ENCODE measurements around the gene SERPINB4.
"Not testable (repeated sequence)": the region's sequence is repeated elsewhere in the genome, so short reads cannot be mapped to it uniquely, and the experiment has no call there.

SERPINB4 gene

GRCh38 chr18:63644142-63644541 lies at the start of gene SERPINB4:
Gene SERPINB4 (minus strand): TSS chr18:63644256. CDS start chr18:63643577, 679 bp downstream.
- not testable (repeated sequence) for DNase-seq

DNA sequence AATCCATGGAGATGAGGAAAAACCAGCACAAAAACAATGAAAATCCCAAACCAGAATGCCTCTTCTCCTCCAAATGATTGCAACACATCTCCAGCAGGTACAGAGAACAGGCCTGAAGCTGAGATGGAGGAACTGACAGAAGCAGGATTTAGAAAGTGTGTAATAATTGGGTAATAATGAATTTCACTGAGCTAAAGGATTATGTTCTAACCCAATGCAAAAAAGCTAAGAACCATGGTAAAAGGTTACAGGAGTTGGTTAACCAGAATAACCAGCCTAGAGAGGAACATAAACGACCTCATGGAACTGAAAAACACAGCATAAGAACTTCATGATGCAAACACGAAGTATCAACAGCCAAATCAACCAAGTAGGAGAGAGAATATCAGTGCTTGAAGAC lies 45.0 kb upstream of the SERPINB4 start:
- no peak for DNase-seq

- no peak for DNase-seq
Measured at GRCh38 chr18:63686871-63687270, 42.8 kb upstream of the SERPINB4 start.

DNA sequence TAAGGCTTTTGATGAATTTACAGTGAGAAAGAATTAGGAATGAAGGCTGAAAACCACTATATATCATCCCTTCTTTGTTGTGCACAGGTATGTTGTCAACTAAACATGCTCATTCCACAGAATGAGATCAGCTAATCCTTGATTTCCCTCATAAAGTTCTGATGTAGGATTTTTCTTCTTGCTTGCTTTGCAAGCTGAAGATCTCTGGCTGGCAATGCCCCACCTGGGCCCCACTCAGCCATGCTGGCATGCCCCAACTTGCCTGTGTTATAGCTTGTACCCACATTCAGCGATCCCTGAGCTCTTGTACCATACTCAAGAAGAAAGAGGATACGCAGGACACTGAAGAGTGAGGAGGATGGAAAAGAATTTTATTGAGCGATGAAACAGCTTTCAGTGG lies 40.7 kb upstream of the SERPINB4 start:
- DNase-seq = no peak

DNA sequence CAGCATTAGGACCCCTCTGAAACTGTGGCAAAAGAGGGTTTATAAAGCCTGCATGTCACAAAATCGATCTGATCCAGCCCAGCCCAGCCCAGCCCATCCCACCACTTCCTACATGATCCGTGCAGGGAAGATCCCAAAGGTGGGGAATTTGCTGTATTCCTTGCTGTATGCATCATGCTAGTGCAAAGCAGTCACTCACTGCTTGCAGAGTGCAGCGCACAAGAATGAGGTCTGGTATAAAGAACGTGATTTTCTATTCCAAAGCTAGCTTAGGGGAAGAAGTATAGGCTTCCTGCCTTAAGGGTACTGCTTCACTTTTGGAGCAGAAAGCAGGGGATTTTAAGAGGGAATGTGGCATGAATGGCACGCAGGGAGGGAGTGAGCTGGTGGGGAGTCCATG lies 39.8 kb upstream of the SERPINB4 start:
- no peak for DNase-seq

- DNase-seq = no peak
Measured at GRCh38 chr18:63683152-63683551, 39.1 kb upstream of the SERPINB4 start.

DNA sequence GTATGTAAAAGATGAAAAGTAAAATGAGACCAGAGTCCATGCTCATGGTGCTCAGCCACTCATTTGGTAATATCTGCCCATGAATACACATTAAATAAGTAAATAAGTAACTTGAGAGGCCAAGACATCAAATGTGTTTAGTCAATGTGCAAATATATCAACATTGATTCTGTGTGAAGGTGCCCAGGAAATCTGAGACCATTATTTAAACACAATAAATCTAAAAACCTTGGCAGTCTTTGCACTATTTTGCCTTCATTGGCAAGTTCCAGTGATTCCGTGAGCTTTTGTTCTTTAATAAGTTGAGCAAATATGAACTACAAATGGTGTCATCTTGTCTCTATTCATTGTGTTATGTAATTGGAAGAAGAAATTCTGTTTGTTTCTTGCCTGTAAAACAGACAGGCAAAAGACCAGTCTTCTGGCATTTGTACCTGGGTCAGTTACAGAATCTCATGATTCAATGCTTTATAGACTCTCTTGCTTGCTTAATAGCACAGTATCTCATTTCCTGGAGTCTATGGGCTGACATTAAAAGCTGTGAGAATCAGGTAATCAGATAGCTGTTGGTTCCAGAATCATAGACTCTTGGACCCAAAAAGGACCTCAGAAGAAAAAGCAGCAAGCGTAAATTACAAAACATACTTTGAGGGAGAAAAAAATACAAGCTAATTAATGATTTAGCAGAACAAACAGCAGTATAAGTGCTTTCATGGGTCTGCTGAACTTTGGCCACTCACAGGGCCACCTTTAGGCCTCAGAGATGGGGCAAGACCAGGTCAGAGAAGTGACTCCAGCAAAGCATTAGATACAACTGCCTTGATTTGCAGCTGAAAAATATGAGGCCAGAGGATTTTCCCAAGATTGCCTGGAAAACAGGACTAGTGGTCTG lies 37.6 kb upstream of the SERPINB4 start:
- no peak for DNase-seq

GRCh38 chr18:63679820-63680606 lies 36.0 kb upstream of the SERPINB4 start:
- no peak for DNase-seq

DNA sequence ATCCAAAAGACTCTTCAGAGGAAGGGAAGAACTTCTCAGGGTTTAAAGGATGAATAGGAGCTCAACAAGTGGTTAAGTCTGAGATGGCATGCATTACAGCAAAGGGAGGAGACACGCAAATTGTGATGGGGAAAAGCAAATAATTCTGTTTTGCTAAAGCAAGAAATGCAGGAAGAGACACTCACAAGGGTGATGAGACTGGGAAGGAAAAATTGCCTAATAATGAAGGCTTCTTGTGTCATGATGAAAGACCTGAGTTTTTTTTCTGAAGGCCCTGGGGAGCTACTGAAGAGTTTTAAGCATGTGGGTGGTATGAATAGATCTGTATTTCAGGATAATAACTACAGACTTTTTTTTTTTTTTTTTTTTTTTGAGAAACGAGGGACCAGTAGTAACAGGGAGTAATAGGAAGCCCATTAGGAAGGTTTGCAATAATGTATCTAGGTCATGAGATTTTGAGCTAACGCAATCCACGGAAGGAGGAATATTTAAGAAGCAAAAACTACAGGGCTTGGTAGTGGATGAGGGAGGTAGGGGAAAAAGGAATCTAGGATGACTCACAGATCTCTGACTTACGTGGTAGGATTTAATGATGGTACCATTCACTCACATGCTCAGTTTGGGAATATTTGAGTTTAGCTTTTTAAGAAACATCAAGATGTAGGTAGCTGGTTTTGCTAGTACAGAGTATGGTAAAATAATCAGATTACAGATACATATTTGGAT lies 33.6 kb upstream of the SERPINB4 start:
- no peak for DNase-seq

GRCh38 chr18:63676526-63677323 lies 32.7 kb upstream of the SERPINB4 start:
- no peak for DNase-seq

DNA sequence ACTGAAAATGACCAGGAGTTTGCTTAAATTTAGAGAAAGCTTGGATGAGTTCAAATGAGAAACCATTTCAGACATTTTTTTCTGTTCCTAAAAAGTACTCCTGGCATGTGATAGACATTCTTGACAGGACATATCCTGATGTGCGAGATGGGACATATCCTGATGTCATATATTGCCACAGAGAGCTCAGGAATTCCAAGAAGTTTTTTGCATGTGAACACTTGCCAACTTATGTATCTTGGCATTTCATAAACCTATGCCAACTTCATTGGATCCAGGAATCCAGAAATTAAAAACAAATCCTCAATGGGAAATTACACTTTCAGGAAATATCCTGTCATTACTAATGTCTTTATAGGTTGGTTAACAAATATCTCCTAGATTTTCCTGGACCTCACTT lies 20.5 kb upstream of the SERPINB4 start:
- no peak for DNase-seq

GRCh38 chr18:63661750-63662149 lies 17.7 kb upstream of the SERPINB4 start, which contains the start of gene SERPINB3:
Gene SERPINB3 (minus strand): TSS chr18:63661893. CDS start chr18:63661216, 677 bp downstream.
- not testable (repeated sequence) for DNase-seq

DNA sequence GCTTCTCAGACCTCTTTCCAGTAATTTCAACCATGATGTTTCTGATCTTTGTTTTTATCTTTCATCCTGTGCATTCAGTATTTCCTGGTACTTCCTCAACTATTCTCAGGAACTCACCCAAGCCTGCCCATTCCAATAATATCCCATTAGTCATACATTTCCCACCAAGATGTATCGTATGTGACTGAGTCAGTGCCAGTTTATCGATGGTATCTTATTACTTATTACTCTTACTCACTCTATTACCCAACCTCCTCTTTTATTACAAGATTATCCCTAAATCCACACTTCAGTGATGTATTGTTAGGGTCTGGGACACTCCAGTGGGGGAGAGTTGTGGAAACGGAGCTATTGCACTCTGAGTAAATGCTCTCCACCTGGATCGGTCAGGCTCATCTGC lies 14.9 kb upstream of the SERPINB4 start:
- not testable (repeated sequence) for DNase-seq

GRCh38 chr18:63650271-63650670 lies 6.2 kb upstream of the SERPINB4 start:
- not testable (repeated sequence) for DNase-seq

DNA sequence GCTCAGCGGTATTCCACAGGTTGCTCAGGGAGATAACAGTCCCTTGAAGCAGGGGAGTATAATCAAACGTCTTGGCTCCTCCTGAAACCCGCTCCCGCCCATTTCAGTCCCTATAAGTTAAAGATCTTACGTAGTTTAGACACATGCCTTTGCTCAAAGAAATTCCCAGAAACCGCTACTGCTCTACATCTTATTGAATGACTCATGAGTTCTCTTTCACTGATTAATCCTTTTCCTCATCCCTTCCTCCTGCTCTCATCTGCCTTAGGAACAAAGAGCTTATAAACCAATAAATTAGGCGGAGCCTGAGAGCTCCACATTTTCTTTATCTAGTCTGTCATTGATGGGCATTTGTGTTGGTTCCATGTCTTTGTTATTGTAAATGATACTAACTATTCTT lies 4.2 kb upstream of the SERPINB4 start:
- DNase-seq = no peak

GRCh38 chr18:63646936-63647335 lies 2.9 kb upstream of the SERPINB4 start:
- no peak for DNase-seq

DNA sequence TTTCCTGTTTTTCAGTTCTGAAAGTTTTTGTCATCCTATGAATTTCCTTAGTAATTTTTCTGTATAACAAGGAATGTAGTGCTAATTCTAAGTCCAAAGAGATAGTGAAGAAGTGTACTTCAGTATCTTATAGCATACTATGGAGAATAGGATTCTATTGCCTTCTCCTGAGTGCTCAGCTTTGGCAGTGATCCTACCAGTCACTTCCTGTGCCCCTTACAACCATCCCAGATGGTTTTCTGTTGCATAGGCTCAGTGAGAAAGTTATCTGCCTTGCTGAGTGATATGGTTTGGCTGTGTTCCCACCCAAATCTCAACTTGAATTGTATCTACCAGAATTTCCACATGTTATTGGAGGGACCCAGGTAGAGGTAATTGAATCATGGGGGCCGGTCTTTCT lies 638 bp upstream of the SERPINB4 start:
- not testable (repeated sequence) for DNase-seq

- not testable (repeated sequence) for DNase-seq
Measured at GRCh38 chr18:63642668-63643356, 1.2 kb downstream of the SERPINB4 start.

GRCh38 chr18:63641157-63641680 lies 2.8 kb downstream of the SERPINB4 start:
- not testable (repeated sequence) for DNase-seq

GRCh38 chr18:63637703-63638102 lies 6.4 kb downstream of the SERPINB4 start:
- no peak for DNase-seq

DNA sequence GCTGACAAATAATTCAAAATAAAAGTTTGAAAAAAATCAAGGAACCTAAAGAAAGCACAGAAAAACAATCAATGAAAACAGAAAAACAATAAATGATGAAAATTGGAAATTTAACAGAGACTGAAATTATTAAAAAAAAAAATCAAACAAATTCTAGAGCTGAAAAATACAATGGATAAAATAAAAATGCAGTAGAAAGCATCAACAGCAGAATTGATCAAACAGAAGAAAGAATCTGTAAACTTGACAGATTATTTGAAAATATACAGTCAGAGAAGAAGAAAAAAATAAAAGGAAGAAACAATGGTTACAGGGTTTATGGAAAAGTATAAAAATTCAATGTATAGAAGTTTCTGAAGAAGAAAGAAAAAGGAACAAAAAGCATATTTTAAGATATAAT lies 16.2 kb downstream of the SERPINB4 start:
- no peak for DNase-seq

All from cortex of kidney (tissue), 1 donor.